H1 (cell line): Measurements from ENCODE around the gene IL16. TPM values are rescaled to one million over a fixed set of nuclear protein-coding genes. Genes with fewer than 3 reads are reported as not detected.

Source experiments
- CTCF ChIA-PET: fragments of 300-600 bp; sonication (Branson Sonifier 250); formaldehyde crosslinking; loops from one replicate; lab custom pipeline; 2021; ENCODE audit not compliant: partially characterized antibody; lab: Charles Lee
- POLR2A ChIA-PET: fragments of 300-600 bp; sonication (Branson Sonifier 250); formaldehyde crosslinking; loops from one replicate; lab custom pipeline; 2021; ENCODE audit warnings: inconsistent platforms; ENCODE audit not compliant: partially characterized antibody; lab: Charles Lee
- DNase-seq, 2 experiments: peaks; one replicate each; pipeline versions ENCODE4 v3.0.0 to v3.0.0-alpha.2; 2010 to 2022; ENCODE audit warnings: low spot score in 2 of 2, low read depth in 1 of 2, mixed read lengths in 1 of 2
- FAIRE-seq: peaks from 2 replicates; lab custom pipeline; 2011; peaks lifted over from hg19 to GRCh38; lab: Jason Lieb, UNC
- H2AFZ ChIP-seq: 2 replicates; pipeline ENCODE4 v1.8.1; 2012; ENCODE audit warnings: low read length, inconsistent platforms
- H2AK5ac ChIP-seq: 2 replicates; pipeline ENCODE4 v1.6.1; 2013; ENCODE audit warnings: low read depth, low read length
- H2BK120ac ChIP-seq: replicated peaks from 2 replicates; pipeline ENCODE3; 2013; ENCODE audit warnings: low read depth, low read length, inconsistent platforms
- H2BK12ac ChIP-seq: 2 replicates; pipeline ENCODE4 v1.6.1; 2013; ENCODE audit warnings: low read depth, low read length
- H2BK15ac ChIP-seq: 2 replicates; pipeline ENCODE4 v1.6.1; 2013; ENCODE audit warnings: low read length
- H2BK20ac ChIP-seq: 2 replicates; pipeline ENCODE4 v1.6.1; 2013; ENCODE audit warnings: low read length
- H2BK5ac ChIP-seq: 2 replicates; pipeline ENCODE4 v1.6.1; 2013; ENCODE audit warnings: low read depth, low read length
- H3K14ac ChIP-seq: 2 replicates; pipeline ENCODE4 v1.6.1; 2013; ENCODE audit warnings: inconsistent platforms; ENCODE audit not compliant: insufficient read length
- H3K18ac ChIP-seq: 2 replicates; pipeline ENCODE4 v1.6.1; 2013; ENCODE audit warnings: low read length; ENCODE audit errors: extremely low read depth
- H3K23ac ChIP-seq: 2 replicates; pipeline ENCODE4 v1.6.1; 2013; ENCODE audit warnings: inconsistent platforms; ENCODE audit not compliant: insufficient read length
- H3K23me2 ChIP-seq: 2 replicates; pipeline ENCODE4 v1.6.1; 2013; ENCODE audit warnings: low read depth, low read length
- H3K27ac ChIP-seq: 2 replicates; pipeline ENCODE4 v1.6.1; 2011; ENCODE audit warnings: low read depth, low read length, inconsistent platforms
- H3K27me3 ChIP-seq, 4 experiments: replicated peaks in 1 of 4; 1 replicate in 1 of 4; 2 replicates in 3 of 4; pipeline versions ENCODE4 v1.6.1 to v1.8.1; 2011 to 2013; ENCODE audit warnings: low read length in 3 of 4, mild to moderate bottlenecking in 3 of 4, inconsistent platforms in 2 of 4, mixed read lengths in 2 of 4, moderate library complexity in 1 of 4; ENCODE audit not compliant: control insufficient read depth in 3 of 4, insufficient read depth in 3 of 4; ENCODE audit errors: extremely low read depth in 1 of 4
- H3K36me3 ChIP-seq, 4 experiments: 2 replicates each; pipeline versions ENCODE4 v1.6.1 to v1.8.1; 2011 to 2013; ENCODE audit warnings: mild to moderate bottlenecking in 4 of 4, low read length in 3 of 4, moderate library complexity in 2 of 4, control low read depth in 1 of 4, inconsistent platforms in 1 of 4; ENCODE audit not compliant: insufficient read depth in 4 of 4, control insufficient read depth in 2 of 4
- H3K4ac ChIP-seq: replicated peaks from 2 replicates; pipeline ENCODE3; 2013; ENCODE audit warnings: low read length, low read depth, mixed read lengths, inconsistent platforms; ENCODE audit not compliant: insufficient read length
- H3K4me1 ChIP-seq, 4 experiments: replicated peaks in 1 of 4; 1 replicate in 1 of 4; 2 replicates in 3 of 4; pipeline versions ENCODE4 v1.6.1 to v1.8.1; 2011 to 2013; ENCODE audit warnings: low read length in 3 of 4, inconsistent platforms in 2 of 4, mixed read lengths in 1 of 4; ENCODE audit not compliant: insufficient read depth in 4 of 4, control insufficient read depth in 3 of 4
- H3K4me2 ChIP-seq, 2 experiments: 2 replicates each; pipeline versions ENCODE4 v1.6.1 to v1.8.1; 2011 to 2013; ENCODE audit warnings: low read depth in 2 of 2, low read length in 2 of 2, control low read depth in 1 of 2, inconsistent platforms in 1 of 2, mild to moderate bottlenecking in 1 of 2; ENCODE audit not compliant: insufficient read depth in 1 of 2
- H3K4me3 ChIP-seq, 4 experiments: fragments of 200-600, 300-600 bp in 1 of 4; sonication (generic), shearing (Covaris generic), sonication (Bioruptor Twin) in 1 of 4; 2 replicates each; pipeline versions ENCODE4 v1.5.1 to v1.8.1; 2011 to 2016; ENCODE audit warnings: low read length in 4 of 4, low read depth in 3 of 4, control low read depth in 2 of 4, inconsistent platforms in 2 of 4, mild to moderate bottlenecking in 2 of 4, mixed read lengths in 1 of 4, moderate library complexity in 1 of 4; ENCODE audit not compliant: insufficient read depth in 2 of 4; ENCODE audit errors: extremely low read depth in 1 of 4
- H3K56ac ChIP-seq: replicated peaks from 2 replicates; pipeline ENCODE3; 2013; ENCODE audit warnings: low read depth, mild to moderate bottlenecking, mixed read lengths, low read length, inconsistent platforms; ENCODE audit not compliant: insufficient read length
- H3K79me1 ChIP-seq: 2 replicates; pipeline ENCODE4 v1.6.1; 2013; ENCODE audit warnings: low read depth, low read length, control low read depth
- H3K79me2 ChIP-seq, 2 experiments: 2 replicates each; pipeline versions ENCODE4 v1.6.1 to v1.8.1; 2012 to 2013; ENCODE audit warnings: low read length in 2 of 2, mild to moderate bottlenecking in 2 of 2, inconsistent platforms in 1 of 2; ENCODE audit not compliant: insufficient read depth in 2 of 2, control insufficient read depth in 1 of 2
- H3K9ac ChIP-seq, 4 experiments: replicated peaks in 1 of 4; 1 replicate in 1 of 4; 2 replicates in 3 of 4; pipeline versions ENCODE4 v1.6.1 to v1.8.1; 2011 to 2013; ENCODE audit warnings: low read depth in 3 of 4, low read length in 3 of 4, control low read depth in 2 of 4, mild to moderate bottlenecking in 2 of 4, moderate library complexity in 2 of 4, inconsistent platforms in 1 of 4; ENCODE audit errors: extremely low read depth in 1 of 4
- H3K9me3 ChIP-seq, 2 experiments: 2 replicates each; pipeline versions ENCODE4 v1.6.1 to v1.8.1; 2012 to 2013; ENCODE audit warnings: mild to moderate bottlenecking in 2 of 2, moderate library complexity in 2 of 2, control low read depth in 1 of 2, inconsistent platforms in 1 of 2, low read depth in 1 of 2, low read length in 1 of 2, mixed read lengths in 1 of 2; ENCODE audit not compliant: insufficient read depth in 2 of 2
- H4K20me1 ChIP-seq, 2 experiments: replicated peaks in 1 of 2; 2 replicates each; pipeline versions ENCODE3 to v1.8.1; 2011 to 2013; ENCODE audit warnings: inconsistent platforms in 2 of 2, low read length in 2 of 2, mild to moderate bottlenecking in 1 of 2; ENCODE audit not compliant: insufficient read depth in 2 of 2, control insufficient read depth in 1 of 2
- H4K5ac ChIP-seq: 2 replicates; pipeline ENCODE4 v1.6.1; 2013; ENCODE audit warnings: low read length, low read depth, mixed read lengths, inconsistent platforms; ENCODE audit not compliant: insufficient read length
- H4K8ac ChIP-seq: 2 replicates; pipeline ENCODE4 v1.8.0; 2013; ENCODE audit warnings: mild to moderate bottlenecking, moderate library complexity, low read length, inconsistent platforms; ENCODE audit not compliant: insufficient read depth; ENCODE audit errors: extremely low read depth
- H4K91ac ChIP-seq: replicated peaks from 2 replicates; pipeline ENCODE3; 2013; ENCODE audit warnings: low read length, mixed read lengths, inconsistent platforms; ENCODE audit not compliant: insufficient read length
- CBX5 ChIP-seq: fragments of 300-800, 300-1000 bp; sonication (generic); IDR thresholded peaks from 2 replicates; pipeline ENCODE4 v1.7.1; 2016; ENCODE audit warnings: antibody characterized with exemption, low read length, low read depth
- CHD1 ChIP-seq: IDR thresholded peaks from 2 replicates; pipeline ENCODE4 v1.6.1; 2012; ENCODE audit warnings: low read depth, low read length, improper control_type of control experiment
- CHD2 ChIP-seq: IDR thresholded peaks from 2 replicates; pipeline ENCODE4 v1.6.1; 2012; ENCODE audit warnings: low read length, improper control_type of control experiment
- GTF2F1 ChIP-seq: IDR thresholded peaks from 2 replicates; pipeline ENCODE4 v1.6.1; 2012; ENCODE audit warnings: low read depth, low read length, improper control_type of control experiment, borderline replicate concordance
- PHF8 ChIP-seq: fragments of 200-600 bp; sonication (generic); conservative IDR thresholded peaks from 2 replicates; pipeline ENCODE4 v1.7.1; 2012; ENCODE audit warnings: low read depth, mild to moderate bottlenecking, inconsistent platforms, low read length, moderate library complexity
- POLR2AphosphoS5 ChIP-seq: IDR thresholded peaks from 2 replicates; pipeline ENCODE4 v1.6.1; 2011; ENCODE audit warnings: low read depth, low read length
- SP2 ChIP-seq: IDR thresholded peaks from 2 replicates; pipeline ENCODE4 v1.6.1; 2012; ENCODE audit warnings: mild to moderate bottlenecking, low read length, inconsistent platforms
- SUZ12 ChIP-seq: fragments of 200-600 bp; sonication (generic); IDR thresholded peaks from 2 replicates; pipeline ENCODE4 v1.6.1; 2012; ENCODE audit warnings: mild to moderate bottlenecking, inconsistent platforms, low read length, moderate library complexity, mixed read lengths
- WGBS, 2 experiments: shearing (Covaris generic) in 1 of 2; methylation state at CpG; one replicate each; pipeline versions ENCODE4 v1.1.6 to v1.1.7; 2013 to 2015; ENCODE audit warnings: low lambda C conversion rate in 2 of 2, mixed read lengths in 2 of 2, inconsistent platforms in 1 of 2, low coverage in 1 of 2, missing lambda C conversion rate in 1 of 2; ENCODE audit not compliant: insufficient replicate concordance in 2 of 2, insufficient coverage in 1 of 2, insufficient read length in 1 of 2; ENCODE audit errors: extremely low coverage in 1 of 2, missing lambda C conversion rate in 1 of 2; 5-methylcytosine and 5-hydroxymethylcytosine counted together
- polyA plus RNA-seq, 7 experiments: library from polyadenylated mRNA; depleted of rRNA in 3 of 7; stranded (reverse) in 5 of 7; unstranded in 2 of 7; fragments of >200 nt in 5 of 7; fragments of 200-250 nt in 2 of 7; gene quantifications; 1 replicate in 5 of 7; 2 replicates in 1 of 7; 4 replicates in 1 of 7; pipeline versions ENCODE4 v1.2.1 to v1.2.3, GENCODE V29; 2011 to 2013; ENCODE audit warnings: missing spikeins in 2 of 7, mixed read lengths in 2 of 7
- total RNA-seq: library from RNA; stranded (reverse); fragmentation: NEBNext Ultra II Directional; extraction: Animal tissue kit (Norgen Biotek cat#: 25700); gene quantifications from 2 replicates; pipeline ENCODE4 v1.2.1, GENCODE V29; 2021
- TF ChIP-seq, protein P1 (sequence below): IDR thresholded peaks from 2 replicates; pipeline ENCODE4 v1.6.1; 2012; ENCODE audit warnings: low read length, inconsistent platforms

IL16 gene
- total and polyA plus RNA-seq, 2 of the 8 experiments (the other 6 are each of a cell fraction or from before 2014, with no cell fraction given) = 0.03 to 0.09 TPM

DNA sequence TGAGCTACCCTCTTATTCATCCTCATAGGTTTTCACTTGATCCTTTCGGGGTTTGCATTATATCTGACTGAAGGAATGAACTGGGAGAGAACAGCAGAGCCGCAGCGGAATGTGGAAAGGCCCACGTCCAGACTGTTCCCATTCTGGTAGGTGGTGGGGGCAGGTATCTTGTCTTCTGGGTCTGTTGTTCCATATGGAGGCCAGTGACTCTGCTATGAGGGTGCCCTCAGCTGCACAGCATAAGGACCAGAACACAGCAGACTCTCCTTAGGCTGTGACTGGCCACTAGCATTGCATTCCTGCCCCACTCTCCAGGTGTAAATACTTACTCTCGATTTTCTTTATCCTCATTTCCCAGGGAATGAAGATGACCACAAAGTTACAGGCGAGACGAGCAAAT lies 165.2 kb downstream of the IL16 start:
- Histone ChIP-seq H3K79me1 (no peaks in the 10 kb centered on the region), H2BK20ac (no peak overlapping the region), H3K4me1 (peaks cover 0 to 3% (median 0%) of the 10 kb centered on the region in 4 experiments; a peak in 1 of 7 replicates), H4K8ac (no peak overlapping the region), H3K56ac (no peak overlapping the region), H3K4me2 (no peak overlapping the region), H4K20me1 (no peaks in the 10 kb centered on the region), H2AFZ (no peak overlapping the region), H2BK120ac (no peak overlapping the region), H3K23me2 (no peaks in the 10 kb centered on the region), H3K27ac (no peak overlapping the region), H3K18ac (no peak overlapping the region), H3K4me3 (no peak overlapping the region), H3K9me3 (no peaks in the 10 kb centered on the region), H3K23ac (no peak overlapping the region), H2AK5ac (no peak overlapping the region), H4K91ac (no peak overlapping the region), H2BK12ac (no peak overlapping the region), H3K9ac (no peak overlapping the region), H3K14ac (no peak overlapping the region), H3K36me3 (no peaks in the 10 kb centered on the region), H3K79me2 (no peaks in the 10 kb centered on the region), H2BK15ac (no peak overlapping the region), H3K27me3 (no peaks in the 10 kb centered on the region), H2BK5ac (no peak overlapping the region), H3K4ac (no peak overlapping the region), H4K5ac (no peak overlapping the region)
- FAIRE-seq (no peak), DNase-seq (no peak)
- WGBS, 2 experiments = 85% methylated on average over 7 of the region's 7 CpGs; no CpG with 5 or more reads in 1 of the 2 experiments
- ChIA-PET POLR2A (no interaction called here), CTCF (interaction anchor here (1.4 kb wide), 2 partner anchors 19 to 20 kb away, joined by 3 to 4 read pairs; no protein-coding TSS in a partner anchor)
- no peak for TF ChIP-seq CHD1
- TF ChIP-seq, protein P1, sequence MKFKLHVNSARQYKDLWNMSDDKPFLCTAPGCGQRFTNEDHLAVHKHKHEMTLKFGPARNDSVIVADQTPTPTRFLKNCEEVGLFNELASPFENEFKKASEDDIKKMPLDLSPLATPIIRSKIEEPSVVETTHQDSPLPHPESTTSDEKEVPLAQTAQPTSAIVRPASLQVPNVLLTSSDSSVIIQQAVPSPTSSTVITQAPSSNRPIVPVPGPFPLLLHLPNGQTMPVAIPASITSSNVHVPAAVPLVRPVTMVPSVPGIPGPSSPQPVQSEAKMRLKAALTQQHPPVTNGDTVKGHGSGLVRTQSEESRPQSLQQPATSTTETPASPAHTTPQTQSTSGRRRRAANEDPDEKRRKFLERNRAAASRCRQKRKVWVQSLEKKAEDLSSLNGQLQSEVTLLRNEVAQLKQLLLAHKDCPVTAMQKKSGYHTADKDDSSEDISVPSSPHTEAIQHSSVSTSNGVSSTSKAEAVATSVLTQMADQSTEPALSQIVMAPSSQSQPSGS = no peak
- no peak for TF ChIP-seq CBX5
- no peak for TF ChIP-seq GTF2F1
- TF ChIP-seq SUZ12 = no peak
- TF ChIP-seq SP2 = no peak
- no peak for TF ChIP-seq PHF8
- no peak for TF ChIP-seq CHD2
- TF ChIP-seq POLR2AphosphoS5 = no peak
